WI38 (cell line): Measurements from ENCODE around the gene HOXD11.
A peak's percentile ranks its signal among the peaks of the same experiment; 100 is the strongest.

Source experiments
- H3K4me3 ChIP-seq: 2 replicates; pipeline ENCODE4 v1.5.1; 2011; ENCODE audit warnings: low read depth, mild to moderate bottlenecking, control low read depth, low read length
- CTCF ChIP-seq: IDR thresholded peaks from 2 replicates; pipeline ENCODE4 v1.5.1; 2012; ENCODE audit warnings: low read depth, mild to moderate bottlenecking, control low read depth, low read length

HOXD11 gene

GRCh38 chr2:176127774-176128072 is 20.6 kb downstream of the HOXD11 start:
- H3K4me3 ChIP-seq = no peak overlapping the region

GRCh38 chr2:176128172-176128981 is 21.3 kb downstream of the HOXD11 start:
- TF ChIP-seq CTCF = no peak

More at GRCh38 chr2:176127774-176128072, 20.6 kb downstream of the HOXD11 start:
- no peak for TF ChIP-seq CTCF

GRCh38 chr2:176128982-176129796 is 22.1 kb downstream of the HOXD11 start, which contains the start of gene HOXD8:
TSS of gene HOXD8 (plus strand) at chr2:176129705. CDS start at chr2:176130367, 662 bp downstream.
- H3K4me3 ChIP-seq = peak within 1 kb of the TSS; percentile 40
- no peak for TF ChIP-seq CTCF

More at GRCh38 chr2:176128172-176128981, 21.3 kb downstream of the HOXD11 start:
- no peak overlapping the region for H3K4me3 ChIP-seq

- no peak for TF ChIP-seq CTCF
- peak overlapping the region; percentile 40; the same call in 1 of the 2 replicates for H3K4me3 ChIP-seq
These were observed 22.7 kb downstream of the HOXD11 start for GRCh38 chr2:176129813-176130146.

- peak overlapping the region; percentile 40 for H3K4me3 ChIP-seq
- TF ChIP-seq CTCF = no peak
These were observed 23.3 kb downstream of the HOXD11 start for GRCh38 chr2:176130147-176130956.

GRCh38 chr2:176130957-176131847 is 24.1 kb downstream of the HOXD11 start:
- TF ChIP-seq CTCF = no peak
- no peak overlapping the region; the same call in 1 of the 2 replicates for H3K4me3 ChIP-seq
